GM18505 (cell line): ENCODE results near the gene BMX.

ENCODE experiments used
- ATAC-seq: cut with Tn5 transposase; IDR thresholded peaks from one replicate; pipeline ENCODE4 v1.9.1; 2021; ENCODE audit not compliant: unreplicated experiment
- POLR2A ChIP-seq: IDR thresholded peaks from 4 replicates; pipeline ENCODE4 v1.6.1; 2011; ENCODE audit warnings: borderline replicate concordance; ENCODE audit not compliant: insufficient read depth, insufficient read length; ENCODE audit errors: extremely low read depth

Gene BMX

DNA sequence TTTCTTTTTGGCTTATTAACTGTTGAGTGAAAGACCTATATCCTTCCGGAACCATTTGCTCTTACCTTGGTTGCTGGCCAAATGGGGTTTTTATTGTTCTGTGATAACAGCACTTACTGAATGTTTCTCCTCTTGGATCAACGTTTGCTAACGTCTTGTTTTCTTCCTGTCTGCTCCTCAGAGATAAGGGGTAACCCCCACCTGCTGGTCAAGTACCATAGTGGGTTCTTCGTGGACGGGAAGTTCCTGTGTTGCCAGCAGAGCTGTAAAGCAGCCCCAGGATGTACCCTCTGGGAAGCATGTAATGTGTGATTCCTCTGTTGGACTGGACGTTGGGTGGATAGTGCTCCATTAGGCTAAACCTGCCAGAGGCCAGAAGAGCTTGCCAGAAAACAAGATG, 15.3 kb downstream of the BMX start:
- no peak for ATAC-seq
- no peak for TF ChIP-seq POLR2A

DNA sequence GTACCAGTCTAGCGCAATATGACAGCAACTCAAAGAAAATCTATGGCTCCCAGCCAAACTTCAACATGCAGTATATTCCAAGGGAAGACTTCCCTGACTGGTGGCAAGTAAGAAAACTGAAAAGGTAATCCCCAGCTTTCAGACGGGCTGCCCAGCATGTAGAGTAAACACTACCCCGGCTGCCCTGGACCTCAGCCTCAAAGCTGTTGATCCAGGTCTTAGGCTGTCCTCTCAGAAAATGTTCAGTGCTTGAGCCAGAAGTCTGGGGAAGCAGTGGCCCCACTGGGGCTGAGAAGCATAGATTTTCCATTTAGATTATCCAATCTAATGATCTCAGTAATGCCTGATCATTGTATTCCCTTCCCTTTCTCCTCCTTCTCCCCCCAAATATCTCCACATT, 21.9 kb downstream of the BMX start:
- no peak for TF ChIP-seq POLR2A
- ATAC-seq, result no peak

DNA sequence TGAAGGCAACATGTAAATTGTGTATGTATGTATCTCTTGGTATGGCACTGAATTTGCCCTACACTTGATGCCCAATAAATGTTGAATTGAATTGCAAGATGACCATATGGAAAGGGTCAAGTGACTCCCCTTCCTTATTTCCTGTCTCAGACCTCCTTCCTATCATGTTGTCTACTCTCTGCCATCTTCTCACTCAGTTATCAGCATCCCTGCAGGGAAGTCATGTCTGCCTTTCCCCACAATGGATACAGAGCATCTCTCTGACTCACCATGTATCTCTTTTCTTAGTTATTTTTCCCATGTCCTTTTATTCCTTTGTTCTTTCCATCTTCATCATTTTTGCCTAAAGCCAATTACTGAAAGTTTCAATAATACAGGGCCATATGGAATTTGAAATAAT, 22.5 kb downstream of the BMX start:
- no peak for TF ChIP-seq POLR2A
- no peak for ATAC-seq

DNA sequence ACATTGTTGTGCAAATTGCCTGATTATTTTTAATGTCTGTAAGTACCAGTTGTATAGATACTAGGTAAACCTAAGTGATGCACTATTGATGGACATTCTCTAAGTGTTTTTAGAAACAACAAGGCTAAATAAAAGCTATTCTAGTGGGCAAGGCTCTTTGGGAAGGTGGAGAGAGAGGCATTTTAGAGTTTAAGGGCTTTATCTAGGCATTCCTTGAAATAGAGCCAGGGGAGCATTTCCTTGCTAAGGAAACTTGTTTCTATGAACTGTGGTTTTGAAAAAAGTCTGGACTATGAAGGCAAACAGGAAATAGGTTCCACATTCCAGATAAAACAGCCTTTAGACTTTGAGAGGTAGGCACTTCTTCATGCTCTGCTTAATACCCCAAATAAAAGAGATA, 23.8 kb downstream of the BMX start:
- no peak for TF ChIP-seq POLR2A
- no peak for ATAC-seq

DNA sequence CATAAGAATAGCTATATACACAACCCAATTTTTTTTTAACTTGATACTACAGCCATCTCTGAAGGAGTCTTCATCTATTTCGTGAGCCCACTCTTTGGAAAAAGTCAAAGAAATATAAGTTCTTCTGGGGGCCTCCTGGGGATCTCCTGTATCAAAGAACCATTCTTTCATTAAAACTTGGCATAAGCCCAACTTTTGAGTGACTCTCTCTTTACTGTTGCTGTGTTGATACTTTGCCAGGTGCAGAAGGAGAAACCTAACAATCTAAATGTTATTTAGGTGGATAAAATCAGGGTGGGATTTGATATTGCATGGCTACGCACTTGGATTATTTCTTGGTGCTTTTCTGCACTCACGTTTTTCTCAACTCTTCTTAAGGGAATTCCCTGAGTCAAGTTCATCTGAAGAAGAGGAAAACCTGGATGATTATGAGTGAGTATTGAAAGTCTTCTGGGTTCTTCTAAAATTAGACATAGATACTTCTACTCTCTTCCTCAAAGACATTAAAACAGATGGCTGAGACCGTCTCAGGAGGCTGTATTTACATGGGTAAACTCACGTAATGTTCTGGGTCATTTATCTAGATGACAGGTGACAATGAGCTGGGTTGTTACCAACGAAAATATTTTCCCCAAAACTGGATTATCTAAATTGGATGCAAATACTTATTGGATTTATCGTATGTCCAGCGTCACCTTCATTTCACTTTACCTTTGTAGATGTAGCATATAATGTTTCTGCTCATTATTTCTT, 25.2 kb downstream of the BMX start:
- no peak for ATAC-seq
- TF ChIP-seq POLR2A, result no peak

DNA sequence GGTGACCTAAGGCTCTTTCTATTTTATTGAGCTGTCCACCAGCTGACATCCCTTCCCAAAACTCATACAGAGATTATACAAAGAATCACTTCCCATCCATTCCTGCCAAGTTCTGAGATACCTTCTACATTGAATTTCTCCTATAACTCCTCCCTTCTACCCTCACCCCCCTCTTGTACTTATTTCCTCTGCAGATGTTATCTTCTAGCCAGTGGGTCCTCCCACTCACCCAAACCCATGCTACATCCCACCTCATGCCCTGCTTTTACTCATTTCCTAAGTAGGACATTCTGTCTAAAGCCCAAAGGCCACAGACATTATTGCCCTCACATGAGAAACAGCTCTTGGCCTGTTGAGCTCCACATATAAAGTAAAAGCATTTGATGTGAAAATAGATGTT, 28.6 kb downstream of the BMX start:
- TF ChIP-seq POLR2A, result no peak
- no peak for ATAC-seq

DNA sequence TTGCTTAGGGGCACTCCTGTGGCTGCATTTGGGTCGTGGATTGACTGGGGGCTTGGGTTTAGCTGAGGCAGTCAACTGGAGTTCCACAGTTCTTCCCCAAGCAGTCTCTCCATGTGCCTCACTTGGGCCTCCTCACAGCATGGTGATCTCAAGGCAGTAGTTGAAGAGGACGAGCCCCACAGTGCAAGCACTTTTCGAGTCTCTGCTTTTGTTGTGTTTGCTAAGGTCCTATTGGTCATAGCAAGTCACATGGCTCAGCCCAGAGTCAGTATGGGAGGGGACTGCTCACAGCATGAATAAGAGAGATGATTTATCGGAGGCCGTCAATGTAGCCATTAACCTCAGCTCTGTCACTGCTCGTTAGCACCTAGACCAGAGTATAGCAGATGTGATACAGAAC, 29.7 kb downstream of the BMX start:
- no peak for TF ChIP-seq POLR2A
- no peak for ATAC-seq

DNA sequence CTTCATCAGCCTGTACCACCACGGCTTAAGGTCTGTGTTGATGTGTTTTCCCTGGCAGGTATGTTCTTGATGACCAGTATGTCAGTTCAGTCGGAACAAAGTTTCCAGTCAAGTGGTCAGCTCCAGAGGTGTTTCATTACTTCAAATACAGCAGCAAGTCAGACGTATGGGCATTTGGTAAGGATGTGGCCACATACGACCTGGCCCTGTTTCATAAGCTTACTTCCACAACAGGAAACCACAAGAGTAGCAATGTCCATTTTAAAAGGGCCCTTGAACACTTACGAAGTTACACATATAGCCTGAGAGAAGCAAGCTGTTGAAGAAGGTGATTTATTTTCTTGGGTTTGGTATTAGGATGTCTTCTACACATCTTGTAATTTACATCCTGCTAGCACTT, 46.1 kb downstream of the BMX start:
- no peak for TF ChIP-seq POLR2A
- no peak for ATAC-seq

DNA sequence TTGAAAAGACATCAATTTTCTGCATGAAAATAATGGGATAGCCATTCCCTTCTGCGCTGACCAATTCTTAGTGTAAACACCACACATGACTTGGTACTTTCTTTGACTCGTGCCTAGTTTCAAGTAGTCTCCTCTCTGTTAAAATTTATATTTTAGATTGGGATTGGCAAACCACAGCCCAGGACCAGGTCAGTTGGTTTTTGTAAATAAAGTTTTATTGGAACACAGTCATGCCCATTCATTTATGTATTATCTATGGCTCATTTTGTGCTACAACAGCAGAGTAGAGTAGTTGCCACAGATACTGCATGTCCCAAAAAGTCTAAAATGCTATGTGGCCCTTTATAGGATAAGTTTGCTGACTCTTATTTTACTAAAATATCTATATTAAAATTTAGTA, 46.7 kb downstream of the BMX start:
- no peak for TF ChIP-seq POLR2A
- no peak for ATAC-seq

DNA sequence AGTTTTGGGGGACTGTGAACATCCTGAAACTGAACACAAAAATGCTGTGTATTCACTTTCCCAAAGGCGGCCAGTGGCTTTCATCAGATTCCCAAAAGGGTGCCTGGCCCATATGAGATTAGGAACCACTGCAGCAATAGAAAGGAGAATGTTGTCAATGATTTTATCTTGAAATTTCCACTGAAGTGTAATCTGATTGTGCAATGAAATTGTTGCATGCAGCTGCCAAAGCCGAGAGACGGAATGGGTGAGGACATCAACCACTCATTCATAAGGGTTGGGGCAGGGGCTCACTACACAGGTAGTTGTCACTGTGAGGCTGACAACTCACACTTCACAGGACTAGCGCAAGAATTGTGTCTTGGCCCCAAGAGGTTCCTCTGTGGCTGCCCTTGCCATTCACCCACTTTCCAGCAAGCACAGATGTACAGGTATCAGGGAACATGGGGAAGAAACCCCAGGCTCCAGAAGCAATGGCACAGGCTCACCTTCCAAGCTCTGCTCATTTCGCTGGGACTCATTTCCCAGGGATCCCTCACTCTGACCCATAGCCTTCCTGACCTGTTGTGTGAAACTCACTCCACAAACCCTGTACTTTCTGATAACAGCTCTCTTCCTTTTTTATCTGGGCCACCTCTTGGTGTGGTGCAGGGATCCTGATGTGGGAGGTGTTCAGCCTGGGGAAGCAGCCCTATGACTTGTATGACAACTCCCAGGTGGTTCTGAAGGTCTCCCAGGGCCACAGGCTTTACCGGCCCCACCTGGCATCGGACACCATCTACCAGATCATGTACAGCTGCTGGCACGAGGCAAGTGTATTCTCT, 48.8 kb downstream of the BMX start:
- no peak for TF ChIP-seq POLR2A
- ATAC-seq, result no peak

DNA sequence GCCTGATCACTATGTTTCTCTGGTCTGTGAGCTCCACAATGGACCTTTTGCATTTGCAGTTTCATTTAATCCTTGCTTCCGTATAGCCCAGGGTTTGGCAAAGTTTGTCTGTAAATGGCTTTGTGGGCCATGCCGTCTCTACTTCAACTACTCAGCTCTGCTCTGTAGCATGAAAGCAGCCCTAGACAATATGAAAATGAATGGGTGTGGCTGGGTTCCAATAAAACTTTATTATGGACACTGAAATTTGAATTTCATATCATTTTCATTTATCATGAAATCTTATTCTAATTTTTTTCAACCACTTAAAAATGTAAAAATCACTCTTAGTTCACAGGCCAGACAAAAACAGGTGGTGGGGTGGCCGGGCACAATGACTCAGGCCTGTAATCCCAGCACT, 58.6 kb downstream of the BMX start:
- TF ChIP-seq POLR2A, result no peak
- ATAC-seq, result no peak

DNA sequence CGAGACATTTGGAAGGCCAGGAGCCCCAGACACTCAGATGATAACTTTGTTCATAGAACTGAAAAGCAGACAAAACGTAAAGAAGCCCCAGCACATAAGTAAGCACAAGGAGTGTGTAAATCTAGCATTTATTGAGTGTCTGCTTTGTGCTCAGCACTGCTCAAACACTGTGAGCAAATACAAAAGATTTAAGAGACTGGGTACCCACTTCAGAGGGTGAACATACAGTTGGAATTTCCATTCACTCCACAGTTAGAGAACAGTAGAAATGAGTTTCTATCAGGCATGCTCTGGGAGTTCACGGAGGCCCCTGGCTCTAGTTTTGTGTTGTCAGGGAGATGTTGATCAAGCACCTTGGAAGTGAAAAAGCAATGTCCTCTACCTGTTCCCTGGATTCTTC, 60.3 kb downstream of the BMX start:
- ATAC-seq, result no peak
- TF ChIP-seq POLR2A, result no peak

DNA sequence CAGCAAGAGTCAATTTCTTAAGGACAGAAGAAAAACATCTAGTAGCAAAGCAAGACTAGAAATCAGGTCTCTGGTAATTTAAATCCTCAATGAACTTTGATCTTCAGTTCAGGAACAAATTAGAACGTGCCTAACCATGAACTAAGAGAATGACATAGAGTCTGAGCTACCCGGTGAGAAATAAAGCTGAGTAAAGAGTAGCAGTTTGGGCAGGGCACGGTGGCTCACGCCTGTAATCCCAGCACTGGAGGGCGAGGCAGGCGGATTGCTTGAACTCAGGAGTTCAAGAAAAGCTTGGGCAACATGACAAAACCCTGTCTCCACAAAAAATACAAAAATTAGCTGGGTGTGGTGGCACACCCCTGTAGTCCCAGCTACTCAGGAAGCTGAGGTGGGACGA, 62.4 kb downstream of the BMX start:
- no peak for ATAC-seq
- no peak for TF ChIP-seq POLR2A

DNA sequence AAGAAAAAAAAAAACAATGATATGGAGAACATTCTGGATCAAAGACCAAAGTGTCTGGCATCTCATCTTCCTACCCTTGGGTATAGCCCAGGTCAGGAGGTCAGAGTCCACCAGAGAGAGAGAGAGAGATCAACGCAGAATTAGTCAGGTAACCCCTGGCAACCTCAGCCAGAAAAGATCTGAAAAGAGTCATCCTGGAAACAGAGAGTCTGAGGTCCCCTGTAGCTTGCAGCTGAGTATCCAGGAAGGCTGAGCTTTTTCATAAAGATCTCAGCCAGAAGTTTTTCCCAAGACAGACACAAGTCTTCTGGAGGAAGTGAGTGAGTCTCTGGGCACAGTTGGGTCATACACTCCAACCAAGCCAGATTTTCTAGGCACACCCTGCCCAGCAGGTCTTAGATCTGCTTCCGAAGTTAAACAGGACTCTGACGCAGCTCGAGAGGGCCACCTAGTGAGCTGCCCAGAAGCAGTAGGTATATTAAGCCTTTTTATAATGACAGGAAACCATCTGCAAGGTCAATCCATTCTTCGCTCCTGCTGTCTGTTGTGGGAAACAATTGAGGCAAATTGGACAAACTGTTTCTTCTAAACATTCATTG, 64.5 kb downstream of the BMX start:
- no peak for TF ChIP-seq POLR2A
- no peak for ATAC-seq
